Right lobe of liver (tissue), 6 donors: ENCODE data around the gene SLC18A3. TPM values are rescaled to one million over a fixed set of nuclear protein-coding genes. Genes with fewer than 3 reads are reported as not detected.

Experiments used
- ATAC-seq, 4 donors: fragments of 200-7000 bp; cut with Tn5 transposase; one replicate each; pipeline ENCODE4 v1.9.1; 2020; ENCODE audit warnings: mild to moderate bottlenecking in 4 of 4, moderate library complexity in 4 of 4
- DNase-seq, 3 donors: peaks; one replicate each; pipeline ENCODE4 v3.0.0-alpha.2; 2020
- H3K27ac ChIP-seq, 3 donors: fragments of 200-600 bp; one replicate each; pipeline ENCODE4 v1.8.0; 2022
- H3K27me3 ChIP-seq, 2 donors: fragments of 200-600 bp; one replicate each; pipeline ENCODE4 v1.8.0; 2022
- H3K36me3 ChIP-seq, 4 donors: fragments of 200-600 bp; sonication (generic) in 1 of 4; one replicate each; pipeline versions ENCODE4 v1.5.1 to v1.8.0; 2017 to 2022; ENCODE audit warnings: control low read depth in 1 of 4
- H3K4me1 ChIP-seq, 4 donors: fragments of 200-600 bp; sonication (generic) in 1 of 4; one replicate each; pipeline versions ENCODE4 v1.5.1 to v1.8.0; 2017 to 2022; ENCODE audit warnings: control low read depth in 1 of 4
- H3K4me3 ChIP-seq, 3 donors: fragments of 200-600 bp; one replicate each; pipeline ENCODE4 v1.8.0; 2022
- H3K9me3 ChIP-seq, 4 donors: fragments of 200-600 bp; sonication (generic) in 1 of 4; one replicate each; pipeline versions ENCODE4 v1.5.1 to v1.8.0; 2017 to 2022; ENCODE audit warnings: control low read depth in 1 of 4
- CTCF ChIP-seq, 4 donors: fragments of 200-600 bp in 3 of 4; fragments of 450-650 bp in 1 of 4; IDR thresholded peaks; one replicate each; pipeline versions ENCODE4 v1.5.1 to v1.8.0; 2016 to 2022; ENCODE audit warnings: antibody characterized with exemption in 4 of 4, mild to moderate bottlenecking in 2 of 4
- POLR2A ChIP-seq: fragments of 450-650 bp; IDR thresholded peaks from one replicate; pipeline ENCODE4 v1.6.1; 2017; ENCODE audit warnings: antibody characterized with exemption, mild to moderate bottlenecking
- WGBS: methylation state at CpG from one replicate; pipeline ENCODE4 v1.1.6; 2018; ENCODE audit warnings: low coverage, low lambda C conversion rate; ENCODE audit not compliant: insufficient coverage; ENCODE audit errors: missing lambda C conversion rate; 5-methylcytosine and 5-hydroxymethylcytosine counted together
- intact Hi-C, 2 donors: fragments of 100-400 bp; cut with DNase I; formaldehyde crosslinking; loops; one replicate each; pipeline versions ENCODE4 v1.11.2 to v1.14.1; 2022
- total RNA-seq, 6 experiments: library from RNA; depleted of rRNA in 2 of 6; stranded (reverse); fragments of >200 nt in 2 of 6; fragmentation: NEBNext Ultra II Directional in 3 of 6; extraction: Animal tissue kit (Norgen Biotek cat#: 25700) in 3 of 6; gene quantifications; one replicate each; pipeline versions ENCODE4 v1.1.0 to v1.2.4, GENCODE V29; 2016 to 2023
- donor health status: DM: no; HTN: yes; CAD: no.
- donor health status: DM: no; HTN: no; CAD: no.
- donor health status: DM: no; HTN: no; CAD: no.
- donor health status: DM: no; HTN: yes; CAD: no.
- donor health status: DM: no; HTN: yes; CAD: no.

Gene SLC18A3
- total RNA-seq, 6 experiments from 2014 or later = not detected

GRCh38 chr10:49650724-49651034 is 40.6 kb downstream of the SLC18A3 start:
- Histone ChIP-seq H3K4me1 (no peaks in the 10 kb centered on the region), H3K9me3 (no peaks in the 10 kb centered on the region), H3K36me3 (no peaks in the 10 kb centered on the region), H3K4me3 (no peak overlapping the region), H3K27me3 (no peaks in the 10 kb centered on the region), H3K27ac (no peak overlapping the region)
- no CpG with 5 or more reads among the region's 1 CpG for WGBS
- intact Hi-C loops = no loop called here
- TF ChIP-seq CTCF (IDR thresholded peaks at IDR 0.05) = no peak
- DNase-seq = peak in 1 of 3 donors; percentile 28
- ATAC-seq = no peak

GRCh38 chr10:49651039-49651835 is 41.1 kb downstream of the SLC18A3 start:
- intact Hi-C loops = no loop called here
- H3K4me3 ChIP-seq = no peak overlapping the region
- TF ChIP-seq POLR2A = no peak
- no peak for TF ChIP-seq CTCF (IDR thresholded peaks at IDR 0.05)
- no peaks in the 10 kb centered on the region for H3K27me3 ChIP-seq
- no peak overlapping the region for H3K27ac ChIP-seq
- peak in 1 of 3 donors; percentile 35 for DNase-seq
- H3K4me1 ChIP-seq = no peaks in the 10 kb centered on the region
- no peaks in the 10 kb centered on the region for H3K36me3 ChIP-seq
- no peaks in the 10 kb centered on the region for H3K9me3 ChIP-seq
- ATAC-seq = no peak
- 75% methylated on average over 10 of the region's 15 CpGs for WGBS

GRCh38 chr10:49651917-49652316 is 41.8 kb downstream of the SLC18A3 start:
- no peak for TF ChIP-seq POLR2A
- TF ChIP-seq CTCF (IDR thresholded peaks at IDR 0.05) = no peak
- intact Hi-C loops = no loop called here
- Histone ChIP-seq H3K4me1 (no peaks in the 10 kb centered on the region), H3K36me3 (no peaks in the 10 kb centered on the region), H3K4me3 (no peak overlapping the region), H3K27ac (no peak overlapping the region), H3K27me3 (no peaks in the 10 kb centered on the region), H3K9me3 (no peaks in the 10 kb centered on the region)
- DNase-seq (no peak), ATAC-seq (no peak)
- WGBS = 33% methylated on average over 1 of the region's 2 CpGs

- TF ChIP-seq POLR2A (no peak), CTCF (IDR thresholded peaks at IDR 0.05) (no peak)
- H3K9me3 ChIP-seq = no peaks in the 10 kb centered on the region
- H3K27ac ChIP-seq = no peak overlapping the region
- no peaks in the 10 kb centered on the region for H3K4me1 ChIP-seq
- intact Hi-C loops = no loop called here
- 58% methylated on average over 15 of the region's 15 CpGs for WGBS
- ATAC-seq (no peak), DNase-seq (peak in 1 of 3 donors; percentile 26)
- no peaks in the 10 kb centered on the region for H3K27me3 ChIP-seq
- no peaks in the 10 kb centered on the region for H3K36me3 ChIP-seq
- H3K4me3 ChIP-seq = no peak overlapping the region
Measured at GRCh38 chr10:49652421-49653272, 42.5 kb downstream of the SLC18A3 start.
